NCI-H526 (cell line): ENCODE measurements around the gene CAPN2.

Experiments used
- DNase-seq, 2 experiments: peaks; one replicate each; lab custom pipeline; 2025; lab: John Stamatoyannopoulos, UW

CAPN2 gene

DNA sequence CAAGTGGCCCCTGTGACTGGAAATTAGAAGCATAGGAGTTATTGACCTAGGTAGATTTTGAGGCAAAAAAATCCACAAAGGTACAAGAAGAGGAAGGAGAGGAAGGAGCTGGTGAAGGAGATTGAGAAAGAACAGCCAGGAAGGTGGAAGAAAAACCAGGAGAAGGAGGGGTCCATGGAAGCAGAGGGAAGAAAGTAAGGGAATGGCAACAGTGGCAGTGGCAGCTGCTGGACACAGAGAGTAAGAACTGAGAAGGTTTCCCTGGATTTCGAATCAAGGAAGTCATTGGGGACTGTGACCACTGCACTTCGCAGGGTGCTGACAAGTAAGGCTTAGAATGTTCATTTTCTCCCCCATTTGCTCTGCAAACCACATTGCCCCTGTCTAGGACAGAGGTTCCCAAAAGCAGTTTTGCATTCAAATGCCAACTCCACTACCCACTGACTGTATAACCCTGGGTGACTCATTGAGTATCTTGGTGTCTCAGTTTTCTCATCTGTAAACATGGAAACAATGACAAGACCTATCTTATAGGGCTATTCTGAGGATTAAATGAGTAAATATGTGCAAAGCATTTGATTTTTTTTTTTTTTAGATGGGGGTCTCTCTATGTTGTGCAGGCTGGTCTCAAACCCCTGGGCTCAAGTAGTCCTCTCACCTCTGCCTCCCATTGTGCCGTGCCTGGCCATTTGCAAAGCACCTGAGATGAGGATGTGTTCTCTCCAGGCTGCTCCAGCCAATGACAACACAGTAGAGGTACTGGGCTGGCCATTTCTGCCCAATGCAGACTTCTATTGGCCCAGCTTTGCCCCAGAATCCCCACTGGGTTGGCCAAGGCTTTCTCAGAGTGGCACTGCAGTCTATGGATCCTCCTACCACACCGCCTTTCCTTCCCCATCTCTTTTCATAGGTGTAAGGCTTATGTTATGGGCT is 9.3 kb upstream of the CAPN2 start:
- DNase-seq, result no peak

DNA sequence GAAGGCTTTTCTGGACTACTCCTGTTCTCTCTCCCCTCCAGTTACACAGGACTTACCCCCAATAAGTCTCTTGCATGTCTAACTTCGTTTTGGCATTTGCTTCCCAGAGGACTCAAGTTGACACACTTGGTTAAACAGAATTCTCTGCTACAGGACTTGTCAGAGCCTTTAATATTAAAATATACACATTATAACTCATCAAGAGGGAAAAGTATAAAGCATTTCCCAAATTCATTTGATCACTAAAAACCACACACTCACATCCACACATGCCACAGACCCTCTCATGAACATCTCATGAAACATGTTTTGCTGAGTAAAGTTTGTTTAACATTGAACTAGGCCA is 8.7 kb upstream of the CAPN2 start:
- no peak for DNase-seq

DNA sequence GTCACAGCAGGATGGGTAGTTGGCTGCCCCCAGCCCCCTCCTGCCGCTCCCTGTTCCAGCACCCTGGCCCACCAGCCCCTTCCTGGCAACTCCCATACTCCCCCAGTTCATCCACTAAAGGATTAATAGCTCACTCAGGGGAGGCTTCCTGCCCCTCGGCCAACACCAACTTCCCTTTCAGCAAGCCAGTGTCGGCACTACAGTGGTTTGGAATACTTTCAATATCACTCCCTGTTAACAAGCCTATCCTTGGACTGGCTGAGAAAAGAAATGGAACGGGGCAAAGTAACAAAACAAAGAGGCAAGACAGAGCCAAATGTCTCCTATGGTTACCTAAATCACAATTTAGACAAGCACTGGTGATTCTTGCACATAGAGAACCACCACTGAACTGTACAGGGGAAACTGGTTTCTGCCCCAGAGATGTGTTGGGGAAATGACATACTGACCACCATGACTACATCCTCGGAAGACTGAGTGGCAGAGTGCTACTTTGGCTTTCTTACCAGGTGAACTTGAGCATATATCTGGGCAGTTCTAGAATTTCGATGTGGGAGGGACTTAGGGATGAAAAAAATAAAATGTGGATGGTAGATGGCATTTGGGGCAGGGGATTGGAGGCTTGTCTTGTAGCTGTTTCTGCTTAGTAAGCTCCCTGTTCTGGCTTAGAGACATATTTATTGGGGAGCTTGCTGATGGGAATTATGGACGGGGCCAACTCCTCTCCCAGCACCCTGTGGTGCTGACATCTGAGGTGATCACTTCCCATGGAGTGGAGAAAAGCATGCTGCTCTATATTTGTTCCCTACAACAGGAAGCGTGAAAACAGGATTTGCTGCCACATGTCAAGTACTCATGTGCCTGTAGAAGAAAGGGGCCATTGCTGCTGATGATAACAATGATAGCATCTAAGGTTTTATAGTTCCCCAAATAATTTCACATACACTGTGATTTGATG is 7.1 kb upstream of the CAPN2 start:
- no peak for DNase-seq

DNA sequence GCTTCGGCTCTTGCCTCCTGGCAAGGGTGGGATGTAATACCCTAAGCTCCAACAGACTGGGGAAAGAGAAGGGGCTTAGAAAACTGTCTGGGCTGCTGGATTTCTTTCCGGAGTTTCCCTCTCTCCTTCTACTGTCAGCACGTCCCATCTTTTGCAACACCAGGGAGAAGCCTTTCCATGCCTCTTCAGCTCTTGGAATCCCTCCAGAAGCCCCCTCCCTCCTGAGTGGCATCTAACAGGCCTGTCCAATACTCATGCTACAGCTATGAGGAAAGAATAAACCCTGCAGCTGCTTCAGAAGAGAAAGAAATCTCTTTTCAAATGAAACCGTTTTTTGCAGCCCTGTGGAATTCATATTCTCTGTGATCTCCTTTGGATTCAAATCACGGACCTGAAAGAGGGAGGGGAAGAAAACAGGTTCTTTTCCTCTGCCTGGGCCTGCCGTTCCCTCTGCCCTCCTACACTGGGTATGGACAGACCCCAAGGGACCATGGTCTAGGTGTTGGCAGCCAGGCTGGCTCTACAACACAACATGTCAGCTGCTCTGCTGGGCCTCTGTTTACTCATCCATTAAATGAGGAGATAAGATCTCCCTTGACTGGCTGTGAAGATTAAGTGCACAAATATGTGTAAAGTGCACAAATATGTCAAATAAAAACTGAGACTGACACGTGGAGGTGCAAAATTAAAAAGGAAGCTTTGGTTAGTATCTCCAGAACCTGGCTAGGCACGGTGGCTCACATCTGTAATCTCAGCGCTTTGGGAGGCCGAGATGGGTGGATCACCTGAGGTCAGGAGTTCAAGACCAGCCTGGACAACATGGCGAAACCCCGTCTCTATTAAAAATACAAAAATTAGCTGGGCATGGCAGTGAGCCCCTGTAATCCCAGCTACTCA is 6.0 kb upstream of the CAPN2 start:
- DNase-seq, result peak in 1 of 2 experiments; percentile 44

DNA sequence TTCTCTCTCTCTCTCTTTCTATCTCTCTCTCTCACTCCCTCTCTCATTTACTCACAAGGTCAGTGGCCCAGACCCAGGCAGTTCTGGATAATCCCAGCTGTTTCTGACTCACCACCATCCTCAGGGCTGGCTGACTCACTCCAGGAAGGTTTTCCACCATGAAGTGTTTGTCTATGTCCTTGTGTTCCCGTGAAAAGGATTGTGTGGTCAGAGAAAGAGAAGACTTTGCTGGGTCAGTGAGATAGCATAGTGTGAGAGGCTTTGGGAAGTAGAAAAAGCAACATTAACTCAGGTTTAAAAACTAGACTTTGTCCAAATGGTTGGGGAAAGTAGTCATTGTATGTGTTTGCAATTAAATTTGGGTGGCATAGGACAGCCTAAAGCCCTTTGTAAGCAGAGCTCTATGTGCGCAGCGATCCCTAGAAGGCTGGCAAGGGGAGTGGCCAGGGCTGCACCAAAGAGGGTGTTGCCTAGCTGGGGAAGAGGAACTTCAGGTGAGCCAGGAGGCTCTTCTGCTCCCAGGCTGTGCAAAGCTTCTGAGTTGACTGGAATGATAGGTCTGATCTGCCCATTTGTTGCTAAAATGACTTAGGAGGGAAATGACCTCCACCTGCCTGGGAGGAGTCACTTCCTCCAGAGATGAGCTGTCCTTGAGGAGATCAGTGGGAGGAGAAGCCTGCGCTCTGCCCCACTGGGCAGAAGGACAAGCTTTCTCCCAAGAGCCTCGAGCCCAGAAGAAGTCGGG is 4.9 kb upstream of the CAPN2 start:
- peak; percentile 0 to 17 for DNase-seq

DNA sequence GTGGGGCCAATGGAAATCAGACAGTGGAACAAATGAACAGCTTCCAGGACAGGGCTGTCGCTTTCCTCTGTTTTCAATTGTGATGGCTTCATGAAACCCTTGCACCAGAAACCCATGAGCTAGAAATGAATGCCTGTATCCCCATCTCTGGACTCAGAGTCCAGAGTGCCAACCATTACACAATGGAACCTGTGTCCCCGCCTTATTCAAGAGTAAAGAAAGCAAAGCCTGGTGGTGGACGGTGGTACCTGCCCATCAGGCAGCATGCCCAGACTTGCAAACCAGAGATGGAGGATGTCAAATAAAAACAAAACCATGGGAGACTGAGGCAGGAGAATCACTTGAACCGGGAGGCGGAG is 4.4 kb upstream of the CAPN2 start:
- peak in 1 of 2 experiments; percentile 16 for DNase-seq

DNA sequence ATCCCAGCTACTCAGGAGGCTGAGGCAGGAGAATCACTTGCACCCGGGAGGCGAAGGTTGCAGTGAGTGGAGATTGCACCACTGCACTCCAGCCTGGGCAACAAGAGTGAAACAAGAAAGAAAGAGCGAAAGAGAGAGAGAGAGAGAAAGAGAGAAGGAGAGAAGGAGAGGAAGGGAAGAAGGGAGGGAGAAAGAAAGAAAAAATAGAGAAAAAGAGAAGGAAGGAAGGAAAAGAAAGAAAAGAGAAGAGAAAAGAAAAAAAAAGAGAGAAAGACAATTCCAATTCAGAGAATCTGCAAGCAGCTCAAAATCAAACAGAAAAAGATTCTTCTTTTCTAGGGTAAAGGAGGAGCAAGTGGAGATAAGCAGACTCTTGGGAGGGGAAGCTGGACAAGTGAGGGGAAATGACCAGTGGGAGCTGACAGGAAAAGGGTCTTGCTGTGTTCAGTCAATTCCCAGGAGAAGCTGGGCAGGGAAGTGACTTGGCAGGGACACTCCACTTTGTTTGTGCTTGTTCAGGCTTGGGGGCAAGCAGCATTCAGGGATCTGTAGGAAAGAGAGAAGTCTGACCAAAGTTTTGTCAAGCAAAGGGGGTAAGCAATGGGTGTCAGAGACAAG is 3.6 kb upstream of the CAPN2 start:
- no peak for DNase-seq

DNA sequence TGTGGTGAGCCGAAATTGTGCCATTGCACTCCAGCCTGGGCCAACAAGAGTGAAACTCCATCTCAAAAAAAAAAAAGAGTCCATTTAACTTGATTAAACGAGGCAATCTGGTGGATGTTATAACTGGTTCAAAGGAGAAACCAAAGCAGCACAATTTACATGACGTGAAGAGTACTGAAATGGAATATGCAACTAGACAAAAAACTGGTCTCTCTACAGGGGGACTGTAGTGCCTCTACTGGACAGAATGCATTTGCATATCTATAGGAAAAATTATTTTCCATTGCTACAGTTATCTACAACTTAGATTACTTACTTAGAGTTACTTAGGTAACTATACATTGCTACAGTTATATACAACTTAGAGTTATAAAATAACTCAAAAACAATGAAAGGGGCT is 2.7 kb upstream of the CAPN2 start:
- no peak for DNase-seq

DNA sequence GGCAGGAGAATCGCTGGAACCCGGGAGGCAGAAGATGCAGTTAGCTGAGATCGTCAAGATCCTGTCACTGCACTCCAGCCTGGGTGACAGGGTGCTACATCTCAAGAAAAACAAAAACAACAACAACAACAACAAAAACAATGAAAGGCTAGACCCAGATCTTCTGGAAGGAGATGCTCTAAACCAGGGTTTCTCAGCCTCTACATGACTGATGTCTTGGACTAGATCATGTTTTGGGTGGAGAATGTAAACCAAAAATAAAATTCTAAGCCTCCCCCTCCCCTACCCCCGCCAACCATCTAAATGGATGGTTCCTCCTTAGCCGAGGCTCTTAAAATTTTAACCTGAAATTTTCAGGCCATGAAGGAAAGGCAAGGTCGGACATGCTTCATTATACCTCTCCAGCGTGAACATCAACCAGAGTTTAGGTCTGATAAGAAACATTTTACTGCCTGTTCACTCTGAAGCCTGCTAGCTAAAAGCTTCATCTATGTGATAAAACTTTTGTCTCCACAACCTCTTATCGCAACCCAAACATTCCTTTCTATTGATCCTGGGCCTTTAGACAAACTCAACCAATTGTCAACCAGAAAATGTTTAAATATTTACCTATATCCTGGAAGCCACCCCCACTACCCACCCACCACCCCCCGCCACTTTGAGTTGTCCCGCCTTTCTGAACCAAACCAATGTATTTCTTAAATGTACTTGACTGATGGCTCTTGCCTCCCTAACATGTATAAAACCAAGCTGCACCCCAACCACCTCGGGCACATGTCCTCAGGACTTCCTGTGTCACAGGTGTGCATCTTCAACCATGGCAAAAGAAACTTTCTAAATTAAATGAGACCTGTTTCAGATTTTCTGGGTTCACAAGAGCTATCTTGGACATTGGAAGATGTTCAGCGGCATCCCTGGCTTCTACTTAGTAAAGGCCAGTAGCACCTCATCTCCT is 1.9 kb upstream of the CAPN2 start:
- no peak for DNase-seq

DNA sequence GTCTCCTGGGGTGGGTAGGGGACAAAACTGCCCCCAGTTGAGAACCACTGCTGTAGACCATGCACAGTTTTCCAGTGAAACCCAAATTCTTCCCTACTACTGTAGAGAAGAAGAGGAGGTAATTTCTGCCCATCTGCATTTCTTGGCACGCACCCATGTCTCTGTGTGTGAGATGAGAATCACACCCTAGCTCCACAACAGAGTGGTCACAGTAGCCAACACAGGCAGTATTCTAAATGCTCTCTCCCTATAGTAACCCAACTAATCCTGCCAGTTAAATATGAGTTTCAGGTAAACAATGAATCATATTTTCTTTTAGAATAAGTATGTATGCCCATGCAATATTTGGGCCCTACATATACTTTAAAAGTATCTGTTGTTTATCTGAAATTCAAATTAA is 1.2 kb upstream of the CAPN2 start:
- no peak for DNase-seq

DNA sequence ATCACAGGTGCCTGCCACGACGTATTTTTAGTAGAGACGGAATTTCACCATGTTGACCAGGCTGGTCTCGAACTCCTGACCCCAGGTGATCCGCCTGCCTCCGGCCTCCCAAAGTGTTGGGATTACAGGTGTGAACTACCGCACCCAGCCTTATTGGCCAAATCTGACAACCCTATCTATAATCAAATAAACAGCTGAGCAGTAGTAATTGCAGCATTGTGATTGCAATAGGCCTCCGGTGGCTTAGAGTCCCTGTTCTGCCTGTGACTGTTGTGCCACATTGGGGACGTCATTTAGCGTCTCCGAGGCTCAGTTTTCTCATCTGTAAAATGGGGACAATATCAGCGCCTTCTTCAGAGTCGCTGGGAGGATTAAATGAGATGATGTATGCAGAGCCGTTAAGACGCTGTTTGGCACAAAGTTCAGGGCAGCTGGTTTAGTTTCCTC is 569 bp upstream of the CAPN2 start:
- no peak for DNase-seq

DNA sequence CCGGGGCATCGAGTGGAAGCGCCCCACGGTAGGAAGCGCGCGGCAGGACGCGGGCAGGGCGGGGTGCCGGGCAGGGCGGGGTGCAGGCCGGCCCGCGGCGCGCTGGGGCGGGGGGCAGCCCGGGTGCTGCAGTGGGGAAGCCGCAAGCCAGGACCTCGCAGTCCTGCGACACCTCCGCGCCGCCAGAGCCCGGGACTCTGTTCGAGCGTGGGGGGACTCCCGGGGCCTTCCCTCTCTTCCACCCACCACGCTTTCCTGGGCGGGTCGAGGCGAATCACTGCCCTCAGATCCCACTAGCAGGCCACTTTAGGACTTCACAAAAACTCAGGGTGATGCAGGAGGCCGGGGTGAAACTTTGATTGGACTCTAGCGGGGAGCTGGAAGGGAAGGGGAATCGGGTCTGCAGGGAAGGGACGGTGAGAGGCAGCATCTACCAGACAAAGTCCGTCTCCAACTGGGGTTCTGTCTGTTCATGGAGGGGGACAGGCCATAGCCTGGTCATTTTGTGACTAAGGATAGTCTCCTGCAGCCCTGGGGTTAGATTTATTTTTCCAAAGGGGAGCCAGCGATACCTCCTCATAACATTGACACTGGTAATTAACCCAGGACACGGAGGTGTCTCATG is 623 bp downstream of the CAPN2 start:
- DNase-seq, result peak in 1 of 2 experiments; percentile 61

DNA sequence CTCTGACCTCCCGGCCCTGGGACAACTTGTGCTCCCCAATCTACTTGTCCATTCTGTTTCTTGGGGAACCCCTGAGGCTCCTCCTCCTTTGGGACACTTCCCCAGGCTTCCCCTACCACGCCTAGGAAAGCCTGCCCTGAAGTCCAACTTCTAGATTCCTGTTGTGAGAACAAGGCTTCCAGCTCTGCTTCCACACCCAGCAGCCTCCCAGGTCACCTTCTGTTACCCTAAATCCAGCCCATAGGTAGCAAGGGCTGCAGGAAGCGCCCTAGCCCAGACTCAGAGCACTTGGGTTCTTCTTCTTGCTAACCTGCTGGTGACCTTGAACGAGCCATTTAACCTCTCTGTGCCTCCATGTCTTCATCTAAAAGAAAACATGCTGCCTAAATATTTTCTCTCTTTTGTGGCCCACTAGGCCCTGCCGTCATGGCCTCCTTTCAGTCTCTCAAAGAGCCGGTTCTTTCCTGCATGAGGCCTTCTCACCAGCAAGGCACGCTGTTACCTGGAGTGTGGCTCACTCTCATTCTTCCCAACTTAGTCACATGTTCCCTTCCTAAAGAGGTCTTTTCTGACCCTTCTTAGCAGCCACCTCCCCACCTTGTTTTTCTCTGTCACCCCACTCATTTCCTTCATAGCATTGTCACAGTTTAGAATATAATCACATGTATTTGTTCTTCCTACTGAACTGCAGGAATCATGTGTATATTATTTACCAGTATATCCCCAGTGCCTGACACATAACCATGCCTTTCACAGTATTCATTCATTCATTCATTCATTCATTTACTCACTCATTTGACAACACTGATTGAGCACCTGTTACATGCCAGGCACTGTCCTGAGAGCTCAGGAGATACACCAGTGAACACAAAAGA is 1.4 kb downstream of the CAPN2 start:
- DNase-seq, result no peak

DNA sequence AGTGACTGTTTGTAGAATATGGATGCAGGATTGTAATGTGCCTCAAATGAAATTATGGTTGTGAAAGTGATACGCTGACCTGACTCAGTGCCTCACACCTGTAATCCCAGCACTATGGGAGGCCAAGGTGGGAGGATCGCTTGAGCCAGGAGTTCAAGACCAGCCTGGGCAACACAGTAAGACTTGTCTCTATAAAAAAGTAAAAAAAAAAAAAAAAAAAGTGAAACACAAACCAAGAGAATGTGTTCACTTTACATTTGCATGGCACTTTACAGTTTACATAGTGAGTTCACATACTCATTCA is 2.0 kb downstream of the CAPN2 start:
- DNase-seq, result no peak

DNA sequence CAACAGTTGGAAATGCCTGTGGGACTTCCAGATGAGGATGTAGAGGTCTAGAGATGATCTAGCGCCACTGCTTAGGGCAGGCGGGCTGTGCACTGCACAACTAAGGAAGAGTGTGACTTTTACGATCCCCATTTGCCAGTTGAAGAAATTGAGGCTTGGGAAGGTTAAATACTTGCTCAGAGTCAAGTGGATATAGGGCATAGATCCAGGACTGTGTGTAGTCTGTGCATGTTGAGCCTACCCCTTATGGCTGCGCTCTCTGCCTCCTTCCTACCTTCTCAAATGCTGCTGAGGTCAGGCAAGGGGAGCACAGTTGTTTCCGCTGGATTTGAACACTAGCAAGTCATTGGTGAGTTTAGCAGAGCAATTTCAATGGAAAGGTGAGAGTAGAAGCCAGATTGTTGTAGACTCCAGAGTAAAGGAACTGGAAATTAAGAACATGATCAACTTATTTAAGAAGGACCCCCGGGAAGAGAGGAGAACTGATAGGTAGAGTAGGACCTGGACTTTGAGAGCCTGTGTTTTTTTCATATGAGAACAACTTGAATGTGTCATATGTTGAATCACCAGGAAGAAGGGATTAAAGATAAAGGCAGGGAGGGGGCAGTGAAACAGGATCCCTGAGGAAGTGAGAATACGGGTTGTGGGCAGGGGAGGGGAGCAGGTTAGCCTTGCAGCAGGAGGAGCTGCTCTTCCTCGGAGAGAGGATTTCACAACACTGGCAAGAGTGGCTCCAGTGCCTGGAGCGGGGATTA is 2.7 kb downstream of the CAPN2 start:
- DNase-seq, result no peak

DNA sequence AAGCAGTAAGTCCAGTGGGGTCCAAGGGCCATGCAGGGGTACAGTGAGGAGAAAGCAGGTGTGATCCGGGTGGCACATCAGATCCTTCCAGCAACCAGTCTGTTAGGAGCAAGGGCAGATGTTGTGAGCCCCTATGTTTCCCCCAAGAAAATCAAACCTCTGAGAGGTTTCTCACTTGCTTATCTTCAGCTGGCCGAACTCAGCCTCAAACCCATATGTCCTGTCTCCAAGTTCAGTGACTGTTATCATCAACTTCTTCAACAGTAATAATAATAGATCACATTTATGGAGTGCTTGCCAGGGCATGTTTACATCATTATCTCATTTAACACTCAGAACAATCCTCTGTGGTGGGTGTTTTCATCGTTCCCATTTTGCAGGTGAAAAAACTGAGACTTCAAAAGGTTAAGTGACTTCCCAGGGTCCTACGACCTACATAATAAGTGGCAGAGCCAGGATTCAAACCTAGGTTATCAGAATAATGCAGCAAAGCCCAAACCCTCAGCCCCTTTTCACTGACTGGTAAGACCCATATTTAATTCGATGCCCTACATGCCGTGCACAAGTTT is 3.3 kb downstream of the CAPN2 start:
- no peak for DNase-seq

DNA sequence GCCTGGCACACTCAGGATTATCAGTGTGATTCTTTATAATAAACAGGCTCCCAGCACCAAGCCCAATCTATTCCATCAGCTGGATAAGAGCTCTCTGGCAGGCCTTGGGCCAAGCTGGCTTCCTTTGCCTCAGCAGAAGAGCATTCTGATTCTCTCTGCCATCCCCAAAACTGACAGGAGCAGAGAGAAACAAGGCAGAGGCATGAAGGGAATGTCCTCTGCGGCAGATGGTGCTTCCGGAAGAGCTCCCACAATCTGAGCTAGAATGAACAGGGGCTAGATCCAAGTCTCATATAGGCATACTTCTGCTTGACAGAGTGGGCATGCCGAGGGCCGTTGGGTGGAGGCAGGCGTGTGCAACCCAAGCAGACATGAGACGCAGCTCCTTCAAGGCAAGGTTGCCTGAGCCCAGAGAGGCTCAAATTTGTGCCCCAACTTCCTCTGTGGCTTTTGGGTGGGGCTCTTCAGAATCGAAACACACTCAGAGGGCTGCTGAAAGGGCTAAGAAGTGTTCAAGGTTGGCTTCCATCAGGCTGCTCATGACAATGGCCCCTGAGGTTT is 4.0 kb downstream of the CAPN2 start:
- no peak for DNase-seq
